GM13976 (cell line): Measurements from ENCODE around the gene FTL.

Source experiments
- DNase-seq: peaks from one replicate; pipeline ENCODE4 v3.0.0; 2012; ENCODE audit warnings: low spot score
- CTCF ChIP-seq: IDR thresholded peaks from 2 replicates; pipeline ENCODE4 v1.5.1; 2012; ENCODE audit warnings: borderline replicate concordance, mild to moderate bottlenecking; ENCODE audit not compliant: insufficient read depth; ENCODE audit errors: extremely low read depth, missing control alignments, control extremely low read depth
- in situ Hi-C: fragments of 300-500 bp; cut with MboI; formaldehyde crosslinking; loops from one replicate; pipeline ENCODE4 v1.12.0; 2022; ENCODE audit warnings: low sequenced_read_pairs, mixed read lengths, inconsistent platforms; ENCODE audit not compliant: unreplicated experiment

FTL gene

GRCh38 chr19:48953990-48954594 lies 11.0 kb upstream of the FTL start:
- DNase-seq = no peak
- in situ Hi-C loops = no loop called here
- TF ChIP-seq CTCF = no peak

GRCh38 chr19:48954595-48955307 lies 10.4 kb upstream of the FTL start, which contains the start of gene BAX:
Gene BAX (plus strand): TSS chr19:48954875. CDS start chr19:48954929, 54 bp downstream.
- no peak for TF ChIP-seq CTCF
- peak; percentile 98 for DNase-seq
- in situ Hi-C loops = no loop called here

- TF ChIP-seq CTCF = no peak
- in situ Hi-C loops = no loop called here
- no peak for DNase-seq
These were observed 9.7 kb upstream of the FTL start for GRCh38 chr19:48955308-48955958.

- in situ Hi-C loops = no loop called here
- no peak for TF ChIP-seq CTCF
- DNase-seq = no peak
These were observed 7.1 kb upstream of the FTL start for GRCh38 chr19:48958006-48958405.

- TF ChIP-seq CTCF = no peak
- in situ Hi-C loops = no loop called here
- no peak for DNase-seq
These were observed 5.5 kb upstream of the FTL start for GRCh38 chr19:48959341-48960239.

GRCh38 chr19:48961051-48961649 lies 4.0 kb upstream of the FTL start:
- no peak for TF ChIP-seq CTCF
- no peak for DNase-seq
- in situ Hi-C loops = no loop called here
